Fibroblast of lung (primary cell): ENCODE measurements around the gene RNU1-1. TPM values are rescaled to one million over a fixed set of nuclear protein-coding genes. Genes with fewer than 3 reads are reported as not detected.
"Not testable (repeated sequence)": the region's sequence is repeated elsewhere in the genome, so short reads cannot be mapped to it uniquely, and the experiment has no call there.

Experiments
- DNase-seq, 2 donors: peaks; one replicate each; pipeline versions ENCODE4 v3.0.0 to v3.0.0-alpha.2; 2010; ENCODE audit warnings: low read depth in 2 of 2
- H2AFZ ChIP-seq: 2 replicates; pipeline ENCODE4 v1.5.1; 2012; ENCODE audit warnings: low read length, control low read depth, inconsistent platforms
- H3K27ac ChIP-seq: 2 replicates; pipeline ENCODE4 v1.5.1; 2011; ENCODE audit warnings: low read length, control low read depth; ENCODE audit not compliant: insufficient read depth
- H3K27me3 ChIP-seq: 2 replicates; pipeline ENCODE4 v1.5.1; 2011; ENCODE audit warnings: mild to moderate bottlenecking, low read length; ENCODE audit not compliant: control insufficient read depth, insufficient read depth
- H3K36me3 ChIP-seq: 2 replicates; pipeline ENCODE4 v1.5.1; 2011; ENCODE audit warnings: low read length; ENCODE audit not compliant: control insufficient read depth, insufficient read depth
- H3K4me1 ChIP-seq: 2 replicates; pipeline ENCODE4 v1.5.1; 2011; ENCODE audit warnings: low read length; ENCODE audit not compliant: control insufficient read depth, insufficient read depth; ENCODE audit errors: extremely low read depth
- H3K4me2 ChIP-seq: 2 replicates; pipeline ENCODE4 v1.5.1; 2011; ENCODE audit warnings: low read length, control low read depth; ENCODE audit not compliant: insufficient read depth; ENCODE audit errors: extremely low read depth
- H3K4me3 ChIP-seq, 4 experiments: fragments of 200-600 bp in 1 of 4; sonication (generic) in 1 of 4; replicated peaks in 1 of 4; 2 replicates each; pipeline ENCODE4 v1.5.1; 2011 to 2016; ENCODE audit warnings: low read length in 4 of 4, low read depth in 3 of 4, mild to moderate bottlenecking in 3 of 4, control low read depth in 2 of 4, inconsistent platforms in 1 of 4, mixed read lengths in 1 of 4; ENCODE audit not compliant: insufficient read depth in 1 of 4; ENCODE audit errors: control extremely low read depth in 1 of 4
- H3K79me2 ChIP-seq: 2 replicates; pipeline ENCODE4 v1.5.1; 2012; ENCODE audit warnings: mild to moderate bottlenecking, low read length, inconsistent platforms; ENCODE audit not compliant: control insufficient read depth, insufficient read depth
- H3K9ac ChIP-seq: 2 replicates; pipeline ENCODE4 v1.5.1; 2011; ENCODE audit warnings: mild to moderate bottlenecking, low read length, control low read depth; ENCODE audit not compliant: insufficient read depth
- H3K9me3 ChIP-seq: 2 replicates; pipeline ENCODE4 v1.5.1; 2012; ENCODE audit warnings: low read depth, low read length; ENCODE audit not compliant: control insufficient read depth, insufficient read depth
- H4K20me1 ChIP-seq: 2 replicates; pipeline ENCODE4 v1.5.1; 2011; ENCODE audit warnings: low read length; ENCODE audit not compliant: control insufficient read depth, insufficient read depth; ENCODE audit errors: extremely low read depth
- polyA plus RNA-seq, 2 donors: library from polyadenylated mRNA; depleted of rRNA in 1 of 2; stranded (reverse) in 1 of 2; unstranded in 1 of 2; fragments of >200 nt; gene quantifications; 2 replicates each; pipeline ENCODE4 v1.2.1, GENCODE V29; 2011 to 2012; ENCODE audit warnings: missing spikeins in 1 of 2
- total RNA-seq: library from RNA; depleted of rRNA; stranded (reverse); fragments of >200 nt; gene quantifications from 2 replicates; pipeline ENCODE4 v1.2.1, GENCODE V29; 2014
- TF ChIP-seq, protein P1 (sequence below), 2 donors: IDR thresholded peaks in 1 of 2; conservative IDR thresholded peaks in 1 of 2; 1 replicate in 1 of 2; 2 replicates in 1 of 2; pipeline ENCODE4 v1.5.1; 2011 to 2012; ENCODE audit warnings: low read length in 2 of 2, control low read depth in 1 of 2, inconsistent platforms in 1 of 2, low read depth in 1 of 2, mild to moderate bottlenecking in 1 of 2

The RNU1-1 gene
- total and polyA plus RNA-seq, 2 donors (not counting 1 experiment from before 2014, with no cell fraction given) = 3,997 TPM; not detected in 1

GRCh38 chr1:16528338-16528737 lies 14.3 kb upstream of the RNU1-1 start:
- not testable (repeated sequence) for H3K9ac ChIP-seq

GRCh38 chr1:16525769-16526168 lies 11.7 kb upstream of the RNU1-1 start:
- DNase-seq, H3K9me3 ChIP-seq: not testable (repeated sequence)

More at GRCh38 chr1:16528338-16528737, 14.3 kb upstream of the RNU1-1 start:
- H3K27ac ChIP-seq, H3K4me2 ChIP-seq, H3K4me3 ChIP-seq, DNase-seq, H3K9me3 ChIP-seq, H3K4me1 ChIP-seq, H3K27me3 ChIP-seq, H2AFZ ChIP-seq, H3K36me3 ChIP-seq, H4K20me1 ChIP-seq, H3K79me2 ChIP-seq: not testable (repeated sequence)

DNA sequence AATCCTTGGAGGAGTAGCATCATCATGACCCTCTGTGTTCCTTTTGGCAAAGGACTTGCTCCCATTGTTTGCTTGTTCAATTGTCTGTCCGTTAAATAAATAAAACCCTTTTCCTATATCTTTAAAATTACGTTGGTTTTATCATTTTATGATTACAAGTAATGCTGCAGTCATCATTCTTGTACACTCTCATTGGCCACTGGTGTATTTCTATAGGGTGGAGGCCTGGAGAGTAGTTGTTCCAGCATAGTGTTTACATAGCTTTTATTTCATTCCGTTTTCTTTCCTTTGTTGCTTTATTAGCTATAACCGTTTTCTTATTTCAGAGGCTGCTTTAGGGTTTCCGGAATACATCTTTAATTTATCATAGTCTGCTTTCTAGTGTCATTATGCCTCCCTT lies 7.6 kb upstream of the RNU1-1 start:
- not testable (repeated sequence) for H4K20me1 ChIP-seq, H3K79me2 ChIP-seq, H3K9me3 ChIP-seq, H3K4me1 ChIP-seq, H2AFZ ChIP-seq, H3K36me3 ChIP-seq, H3K27ac ChIP-seq, DNase-seq, H3K9ac ChIP-seq, H3K4me2 ChIP-seq, H3K4me3 ChIP-seq
- peaks cover 10% of the 10 kb centered on the region for H3K27me3 ChIP-seq

More at GRCh38 chr1:16525769-16526168, 11.7 kb upstream of the RNU1-1 start:
- not testable (repeated sequence) for H2AFZ ChIP-seq, H3K36me3 ChIP-seq, H3K27me3 ChIP-seq, H3K4me3 ChIP-seq, H3K27ac ChIP-seq, H3K9ac ChIP-seq, H3K79me2 ChIP-seq, H4K20me1 ChIP-seq, H3K4me1 ChIP-seq, H3K4me2 ChIP-seq

GRCh38 chr1:16521288-16521583 lies 7.2 kb upstream of the RNU1-1 start:
- DNase-seq = no peak
- TF ChIP-seq, protein P1, sequence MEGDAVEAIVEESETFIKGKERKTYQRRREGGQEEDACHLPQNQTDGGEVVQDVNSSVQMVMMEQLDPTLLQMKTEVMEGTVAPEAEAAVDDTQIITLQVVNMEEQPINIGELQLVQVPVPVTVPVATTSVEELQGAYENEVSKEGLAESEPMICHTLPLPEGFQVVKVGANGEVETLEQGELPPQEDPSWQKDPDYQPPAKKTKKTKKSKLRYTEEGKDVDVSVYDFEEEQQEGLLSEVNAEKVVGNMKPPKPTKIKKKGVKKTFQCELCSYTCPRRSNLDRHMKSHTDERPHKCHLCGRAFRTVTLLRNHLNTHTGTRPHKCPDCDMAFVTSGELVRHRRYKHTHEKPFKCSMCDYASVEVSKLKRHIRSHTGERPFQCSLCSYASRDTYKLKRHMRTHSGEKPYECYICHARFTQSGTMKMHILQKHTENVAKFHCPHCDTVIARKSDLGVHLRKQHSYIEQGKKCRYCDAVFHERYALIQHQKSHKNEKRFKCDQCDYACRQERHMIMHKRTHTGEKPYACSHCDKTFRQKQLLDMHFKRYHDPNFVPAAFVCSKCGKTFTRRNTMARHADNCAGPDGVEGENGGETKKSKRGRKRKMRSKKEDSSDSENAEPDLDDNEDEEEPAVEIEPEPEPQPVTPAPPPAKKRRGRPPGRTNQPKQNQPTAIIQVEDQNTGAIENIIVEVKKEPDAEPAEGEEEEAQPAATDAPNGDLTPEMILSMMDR (conservative IDR thresholded peaks at IDR 0.05 in 1 of 2, IDR thresholded peaks at IDR 0.05 in 1 of 2; ENCODE audit: low read depth in 1 of 2, low read length in 2 of 2) = no peak
- H3K27me3 ChIP-seq = peaks cover 10% of the 10 kb centered on the region
- H3K9ac ChIP-seq = no peak overlapping the region
- no peak overlapping the region for H3K4me2 ChIP-seq
- no peaks in the 10 kb centered on the region for H3K79me2 ChIP-seq
- H3K9me3 ChIP-seq = no peaks in the 10 kb centered on the region
- no peak overlapping the region for H2AFZ ChIP-seq
- H3K36me3 ChIP-seq = no peaks in the 10 kb centered on the region
- no peaks in the 10 kb centered on the region for H3K4me1 ChIP-seq
- peak overlapping the region in 1 of 4 experiments; percentile 45 for H3K4me3 ChIP-seq
- H3K27ac ChIP-seq = no peak overlapping the region
- no peaks in the 10 kb centered on the region for H4K20me1 ChIP-seq

GRCh38 chr1:16520435-16521287 lies 6.6 kb upstream of the RNU1-1 start:
- not testable (repeated sequence) for H2AFZ ChIP-seq, H4K20me1 ChIP-seq, H3K4me1 ChIP-seq, H3K9me3 ChIP-seq, H3K9ac ChIP-seq, H3K36me3 ChIP-seq, H3K79me2 ChIP-seq, H3K27ac ChIP-seq
- H3K4me2 ChIP-seq = peak overlapping the region; percentile 23
- peak; percentile 40 to 49 for DNase-seq
- H3K27me3 ChIP-seq = peaks cover 10% of the 10 kb centered on the region
- H3K4me3 ChIP-seq = peak overlapping the region in 2 of 4 experiments; percentile 10 to 45

GRCh38 chr1:16519255-16519951 lies 5.3 kb upstream of the RNU1-1 start:
- not testable (repeated sequence) for DNase-seq, H4K20me1 ChIP-seq, H3K36me3 ChIP-seq, H3K4me1 ChIP-seq, H3K79me2 ChIP-seq, H3K4me3 ChIP-seq, H3K9ac ChIP-seq, H3K4me2 ChIP-seq, H3K9me3 ChIP-seq, H3K27ac ChIP-seq, H2AFZ ChIP-seq
- peaks cover 10% of the 10 kb centered on the region for H3K27me3 ChIP-seq
